IPS DF 4.7 (cell line): ENCODE data around the gene PKP3.
A peak's percentile ranks its signal among the peaks of the same experiment; 100 is the strongest.

Experiments used
- DNase-seq: peaks from one replicate; pipeline ENCODE4 v3.0.0-alpha.2; 2013; ENCODE audit warnings: low spot score; ENCODE audit errors: extremely low read depth

Gene PKP3

GRCh38 chr11:445765-446588 is 52.0 kb downstream of the PKP3 start:
- no peak for DNase-seq

GRCh38 chr11:446891-447290 is 52.9 kb downstream of the PKP3 start:
- no peak for DNase-seq

GRCh38 chr11:447923-448731 is 54.1 kb downstream of the PKP3 start:
- no peak for DNase-seq

GRCh38 chr11:449889-450808 is 56.1 kb downstream of the PKP3 start, which contains the start of gene PTDSS2:
TSS of gene PTDSS2 (plus strand) at chr11:450279. CDS start at chr11:450456, 177 bp downstream.
- DNase-seq: peak; percentile 95

- no peak for DNase-seq
These were observed 56.9 kb downstream of the PKP3 start for GRCh38 chr11:450809-451451.

- DNase-seq: no peak
These were observed 57.7 kb downstream of the PKP3 start for GRCh38 chr11:451738-452137.

- no peak for DNase-seq
These were observed 58.3 kb downstream of the PKP3 start for GRCh38 chr11:452203-452744.

- no peak for DNase-seq
These were observed 59.0 kb downstream of the PKP3 start for GRCh38 chr11:452916-453527.

- no peak for DNase-seq
These were observed 59.6 kb downstream of the PKP3 start for GRCh38 chr11:453564-453963.

- DNase-seq: no peak
These were observed 60.0 kb downstream of the PKP3 start for GRCh38 chr11:454043-454442.
